Upper lobe of left lung (tissue), 4 donors: ENCODE data around the gene ITPK1.

Experiments used
- CTCF ChIP-seq, 6 experiments: fragments of 450-650 bp in 4 of 6; fragments of 200-600 bp in 2 of 6; sonication (generic) in 2 of 6; IDR thresholded peaks; one replicate each; pipeline ENCODE4 v1.5.1; 2016 to 2019; ENCODE audit warnings: antibody characterized with exemption in 6 of 6
- EP300 ChIP-seq, 4 donors: sonication (generic); formaldehyde crosslinking; IDR thresholded peaks; one replicate each; pipeline ENCODE4 v1.5.1; 2017; ENCODE audit warnings: antibody characterized with exemption in 4 of 4, control low read depth in 2 of 4
- POLR2A ChIP-seq, 4 donors: fragments of 450-650 bp; IDR thresholded peaks; one replicate each; pipeline ENCODE4 v1.5.1; 2016 to 2017; ENCODE audit warnings: antibody characterized with exemption in 4 of 4, mild to moderate bottlenecking in 2 of 4
- POLR2AphosphoS5 ChIP-seq, 2 donors: sonication (generic); formaldehyde crosslinking; IDR thresholded peaks; one replicate each; pipeline ENCODE4 v1.5.1; 2017; ENCODE audit warnings: antibody characterized with exemption in 2 of 2

- TF ChIP-seq CTCF (IDR thresholded peaks at IDR 0.05) (no peak), POLR2AphosphoS5 (IDR thresholded peaks at IDR 0.05) (no peak), POLR2A (IDR thresholded peaks at IDR 0.05) (no peak), EP300 (IDR thresholded peaks at IDR 0.05) (no peak)
Observed at GRCh38 chr14:93067088-93067487, 48.6 kb downstream of the ITPK1 start.
